ENCODE measurements around the gene GRIK4. TPM values are rescaled to one million over a fixed set of nuclear protein-coding genes. Genes with fewer than 3 reads are reported as not detected.

Gene GRIK4
- total RNA-seq, 1 experiment from 2014 or later = not detected

GRCh38 chr11:120735035-120735434 is 223.5 kb downstream of the GRIK4 start:
- Histone ChIP-seq H4K20me1 (ENCODE audit: low read length) (no peaks in the 10 kb centered on the region), H3K9ac (ENCODE audit: low read length) (no peak overlapping the region), H3K4me1 (ENCODE audit: insufficient read depth, low read length) (no peaks in the 10 kb centered on the region), H3K9me3 (ENCODE audit: low read length) (no peaks in the 10 kb centered on the region), H3K79me2 (ENCODE audit: low read length) (no peaks in the 10 kb centered on the region), H3K4me3 (ENCODE audit: low read length) (no peak overlapping the region), H3F3A (ENCODE audit: low read length, unreplicated experiment) (no peaks in the 10 kb centered on the region), H3K4me2 (ENCODE audit: low read length) (no peak overlapping the region), H3K27ac (ENCODE audit: low read length) (no peak overlapping the region), H2AFZ (ENCODE audit: low read length) (no peak overlapping the region), H3K9me2 (replicated peaks; ENCODE audit: low read length) (no peaks in the 10 kb centered on the region), H3K36me3 (ENCODE audit: low read depth, low read length) (no peaks in the 10 kb centered on the region), H3K27me3 (ENCODE audit: low read length) (peaks cover 61% of the 10 kb centered on the region)
- ChIA-PET CTCF (no interaction called here), POLR2A (ENCODE audit: unreplicated experiment) (no interaction called here)
- ATAC-seq (no peak), DNase-seq (no peak)
- no TSS peak for BruUV-seq (replicated peaks)
- TF ChIP-seq EZH2phosphoT487 (IDR thresholded peaks at IDR 0.05; ENCODE audit: borderline replicate concordance, low read length) (no peak), EZH2 (IDR thresholded peaks at IDR 0.05; ENCODE audit: low read length, unreplicated experiment) (no peak)
- TF ChIP-seq, protein P1, sequence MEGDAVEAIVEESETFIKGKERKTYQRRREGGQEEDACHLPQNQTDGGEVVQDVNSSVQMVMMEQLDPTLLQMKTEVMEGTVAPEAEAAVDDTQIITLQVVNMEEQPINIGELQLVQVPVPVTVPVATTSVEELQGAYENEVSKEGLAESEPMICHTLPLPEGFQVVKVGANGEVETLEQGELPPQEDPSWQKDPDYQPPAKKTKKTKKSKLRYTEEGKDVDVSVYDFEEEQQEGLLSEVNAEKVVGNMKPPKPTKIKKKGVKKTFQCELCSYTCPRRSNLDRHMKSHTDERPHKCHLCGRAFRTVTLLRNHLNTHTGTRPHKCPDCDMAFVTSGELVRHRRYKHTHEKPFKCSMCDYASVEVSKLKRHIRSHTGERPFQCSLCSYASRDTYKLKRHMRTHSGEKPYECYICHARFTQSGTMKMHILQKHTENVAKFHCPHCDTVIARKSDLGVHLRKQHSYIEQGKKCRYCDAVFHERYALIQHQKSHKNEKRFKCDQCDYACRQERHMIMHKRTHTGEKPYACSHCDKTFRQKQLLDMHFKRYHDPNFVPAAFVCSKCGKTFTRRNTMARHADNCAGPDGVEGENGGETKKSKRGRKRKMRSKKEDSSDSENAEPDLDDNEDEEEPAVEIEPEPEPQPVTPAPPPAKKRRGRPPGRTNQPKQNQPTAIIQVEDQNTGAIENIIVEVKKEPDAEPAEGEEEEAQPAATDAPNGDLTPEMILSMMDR (conservative IDR thresholded peaks at IDR 0.05; ENCODE audit: low read depth, low read length) = no peak
- intact Hi-C loops (cut with micrococcal nuclease) = no loop called here

DNA sequence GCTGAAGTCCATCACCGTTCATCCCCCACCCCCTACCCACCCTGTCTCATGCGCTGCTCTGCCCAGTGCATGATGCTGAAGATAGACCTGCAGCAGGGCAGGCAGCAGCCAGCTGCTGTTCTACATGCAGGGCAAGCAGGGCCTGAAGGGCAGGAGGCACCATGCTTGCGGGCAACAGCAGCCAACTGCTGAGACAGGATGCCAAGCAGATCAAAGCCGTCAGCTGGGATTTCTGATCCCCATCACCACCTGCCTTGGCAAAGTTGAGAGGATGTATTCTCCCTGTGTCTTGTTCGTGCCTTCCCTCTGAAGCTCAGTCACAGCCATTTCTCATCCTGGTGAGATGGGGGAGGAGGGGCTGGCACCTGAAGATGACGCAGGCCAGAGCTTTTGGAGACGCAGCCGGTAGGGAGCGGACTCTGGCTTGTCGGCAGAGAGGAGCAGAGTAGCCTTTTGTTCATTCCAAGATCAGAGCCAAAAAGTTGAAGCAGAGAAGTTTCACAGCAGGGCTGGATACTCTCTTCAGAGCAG is 227.0 kb downstream of the GRIK4 start:
- CTCF ChIA-PET = interaction anchor here (0.6 kb wide), 1 partner anchor 53 kb away, joined by 4 read pairs; no protein-coding TSS in a partner anchor
- Histone ChIP-seq H3F3A (ENCODE audit: low read length, unreplicated experiment) (no peaks in the 10 kb centered on the region), H2AFZ (ENCODE audit: low read length) (no peak overlapping the region), H3K79me2 (ENCODE audit: low read length) (no peaks in the 10 kb centered on the region), H3K27me3 (ENCODE audit: low read length) (peaks cover 49% of the 10 kb centered on the region), H3K4me1 (ENCODE audit: insufficient read depth, low read length) (no peaks in the 10 kb centered on the region), H3K27ac (ENCODE audit: low read length) (no peak overlapping the region), H3K36me3 (ENCODE audit: low read depth, low read length) (no peaks in the 10 kb centered on the region), H3K9me2 (replicated peaks; ENCODE audit: low read length) (no peaks in the 10 kb centered on the region), H3K4me3 (ENCODE audit: low read length) (no peak overlapping the region), H3K9me3 (ENCODE audit: low read length) (no peaks in the 10 kb centered on the region), H3K4me2 (ENCODE audit: low read length) (no peak overlapping the region), H4K20me1 (ENCODE audit: low read length) (no peaks in the 10 kb centered on the region), H3K9ac (ENCODE audit: low read length) (no peak overlapping the region)
- intact Hi-C loops (cut with micrococcal nuclease) = no loop called here
- no TSS peak for BruUV-seq (replicated peaks)
- ATAC-seq = no peak
- DNase-seq = no peak
- no peak for TF ChIP-seq EZH2 (IDR thresholded peaks at IDR 0.05; ENCODE audit: low read length, unreplicated experiment)
- TF ChIP-seq, protein P1 (conservative IDR thresholded peaks at IDR 0.05; ENCODE audit: low read depth, low read length) = no peak
- TF ChIP-seq EZH2phosphoT487 (IDR thresholded peaks at IDR 0.05; ENCODE audit: borderline replicate concordance, low read length) = no peak
- POLR2A ChIA-PET (ENCODE audit: unreplicated experiment) = no interaction called here

- H4K20me1 ChIP-seq (ENCODE audit: low read length) = no peaks in the 10 kb centered on the region
- H3K4me1 ChIP-seq (ENCODE audit: insufficient read depth, low read length) = no peaks in the 10 kb centered on the region
- DNase-seq (no peak), ATAC-seq (no peak)
- intact Hi-C loops (cut with micrococcal nuclease) = no loop called here
- ChIA-PET POLR2A (ENCODE audit: unreplicated experiment) (no interaction called here), CTCF (no interaction called here)
- no peaks in the 10 kb centered on the region for H3K9me2 ChIP-seq (replicated peaks; ENCODE audit: low read length)
- H3K36me3 ChIP-seq (ENCODE audit: low read depth, low read length) = no peaks in the 10 kb centered on the region
- no peak overlapping the region for H3K9ac ChIP-seq (ENCODE audit: low read length)
- TF ChIP-seq EZH2 (IDR thresholded peaks at IDR 0.05; ENCODE audit: low read length, unreplicated experiment) (no peak), EZH2phosphoT487 (IDR thresholded peaks at IDR 0.05; ENCODE audit: borderline replicate concordance, low read length) (no peak)
- TF ChIP-seq, protein P1 (conservative IDR thresholded peaks at IDR 0.05; ENCODE audit: low read depth, low read length) = no peak
- no peaks in the 10 kb centered on the region for H3K9me3 ChIP-seq (ENCODE audit: low read length)
- no peaks in the 10 kb centered on the region for H3K79me2 ChIP-seq (ENCODE audit: low read length)
- peaks cover 57% of the 10 kb centered on the region for H3K27me3 ChIP-seq (ENCODE audit: low read length)
- no TSS peak for BruUV-seq (replicated peaks)
- no peak overlapping the region for H2AFZ ChIP-seq (ENCODE audit: low read length)
- H3K27ac ChIP-seq (ENCODE audit: low read length) = no peak overlapping the region
- H3K4me3 ChIP-seq (ENCODE audit: low read length) = no peak overlapping the region
- H3K4me2 ChIP-seq (ENCODE audit: low read length) = no peak overlapping the region
- no peaks in the 10 kb centered on the region for H3F3A ChIP-seq (ENCODE audit: low read length, unreplicated experiment)
Measured at GRCh38 chr11:120739780-120740179, 228.2 kb downstream of the GRIK4 start.

All from PC-3 (cell line).